Measurements from ENCODE around the gene ENOX1.

DNA sequence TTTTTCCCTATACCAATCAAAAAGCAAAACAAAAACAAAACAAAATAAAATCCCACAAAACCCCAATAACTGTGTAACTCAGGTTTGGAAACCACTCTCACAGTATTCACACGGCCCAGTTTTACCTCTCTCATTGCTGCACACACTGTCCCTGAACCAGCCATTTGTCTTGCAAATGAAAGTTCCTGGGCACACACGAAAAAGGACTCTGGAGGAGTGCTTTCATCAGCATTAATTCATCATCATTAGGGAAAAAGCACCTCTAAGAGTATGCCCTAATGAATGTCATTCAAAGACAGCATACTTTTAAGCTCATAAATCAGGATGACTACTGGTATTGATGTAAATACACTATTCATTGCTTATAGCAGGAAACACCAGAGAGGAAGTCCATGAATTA is 457.1 kb downstream of the ENOX1 start:
- TF ChIP-seq CTCF (IDR thresholded peaks at IDR 0.05) (no peak), ZFX (IDR thresholded peaks at IDR 0.05; ENCODE audit: borderline replicate concordance) (no peak)
